ENCODE measurements around the gene ORM2.

DNA sequence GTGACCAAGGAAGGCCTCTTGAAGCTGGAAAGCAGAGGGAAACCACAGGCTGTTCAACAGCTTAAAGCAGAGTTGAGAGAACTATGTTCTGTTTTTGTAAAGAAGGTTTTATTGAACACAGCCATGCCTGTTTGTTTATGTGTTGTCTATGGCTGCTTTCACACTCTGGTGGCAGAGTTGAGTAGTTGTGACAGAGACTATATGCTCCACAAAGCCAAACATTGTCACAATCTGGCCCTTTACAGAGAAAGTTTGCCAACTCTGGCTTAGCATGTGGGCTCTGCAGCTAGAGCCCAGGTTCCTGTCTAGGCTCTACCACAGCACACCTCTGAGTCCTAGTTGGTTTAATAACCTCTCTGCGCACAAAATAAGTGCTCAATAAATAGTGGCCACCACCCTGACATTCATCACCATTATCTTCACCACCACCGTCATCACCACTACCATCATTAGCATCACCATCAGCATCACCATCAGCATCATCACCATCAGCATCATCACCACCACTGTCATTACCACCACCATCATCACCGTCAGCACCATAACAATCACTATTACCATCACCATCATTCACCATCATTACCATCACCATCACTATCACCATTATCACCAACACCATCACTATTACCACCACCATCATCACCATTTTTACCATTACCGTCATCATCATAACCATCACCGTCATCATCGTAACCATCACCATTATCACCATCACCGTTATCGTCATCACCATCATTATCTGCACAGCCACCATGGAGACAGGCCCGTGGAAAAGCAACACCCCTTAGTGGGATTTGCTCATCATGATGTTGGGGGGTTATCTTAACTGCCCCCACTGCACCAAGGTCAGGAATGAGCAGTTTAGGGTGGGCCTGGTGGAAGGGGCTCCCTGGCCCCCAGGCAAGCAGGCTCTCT, 39.8 kb downstream of the ORM2 start:
- TF ChIP-seq POLR2AphosphoS5 (IDR thresholded peaks at IDR 0.05; ENCODE audit: low read depth, low read length) (no peak), FOXP2 (optimal IDR thresholded peaks at IDR 0.05; ENCODE audit: borderline replicate concordance, extremely low read depth, extremely low read length, insufficient read depth) (no peak), SIN3A (IDR thresholded peaks at IDR 0.05; ENCODE audit: borderline replicate concordance, insufficient read depth, low read length) (no peak), TAF1 (IDR thresholded peaks at IDR 0.05; ENCODE audit: borderline replicate concordance, insufficient read depth, low read length) (no peak)
- TF ChIP-seq, protein P1, sequence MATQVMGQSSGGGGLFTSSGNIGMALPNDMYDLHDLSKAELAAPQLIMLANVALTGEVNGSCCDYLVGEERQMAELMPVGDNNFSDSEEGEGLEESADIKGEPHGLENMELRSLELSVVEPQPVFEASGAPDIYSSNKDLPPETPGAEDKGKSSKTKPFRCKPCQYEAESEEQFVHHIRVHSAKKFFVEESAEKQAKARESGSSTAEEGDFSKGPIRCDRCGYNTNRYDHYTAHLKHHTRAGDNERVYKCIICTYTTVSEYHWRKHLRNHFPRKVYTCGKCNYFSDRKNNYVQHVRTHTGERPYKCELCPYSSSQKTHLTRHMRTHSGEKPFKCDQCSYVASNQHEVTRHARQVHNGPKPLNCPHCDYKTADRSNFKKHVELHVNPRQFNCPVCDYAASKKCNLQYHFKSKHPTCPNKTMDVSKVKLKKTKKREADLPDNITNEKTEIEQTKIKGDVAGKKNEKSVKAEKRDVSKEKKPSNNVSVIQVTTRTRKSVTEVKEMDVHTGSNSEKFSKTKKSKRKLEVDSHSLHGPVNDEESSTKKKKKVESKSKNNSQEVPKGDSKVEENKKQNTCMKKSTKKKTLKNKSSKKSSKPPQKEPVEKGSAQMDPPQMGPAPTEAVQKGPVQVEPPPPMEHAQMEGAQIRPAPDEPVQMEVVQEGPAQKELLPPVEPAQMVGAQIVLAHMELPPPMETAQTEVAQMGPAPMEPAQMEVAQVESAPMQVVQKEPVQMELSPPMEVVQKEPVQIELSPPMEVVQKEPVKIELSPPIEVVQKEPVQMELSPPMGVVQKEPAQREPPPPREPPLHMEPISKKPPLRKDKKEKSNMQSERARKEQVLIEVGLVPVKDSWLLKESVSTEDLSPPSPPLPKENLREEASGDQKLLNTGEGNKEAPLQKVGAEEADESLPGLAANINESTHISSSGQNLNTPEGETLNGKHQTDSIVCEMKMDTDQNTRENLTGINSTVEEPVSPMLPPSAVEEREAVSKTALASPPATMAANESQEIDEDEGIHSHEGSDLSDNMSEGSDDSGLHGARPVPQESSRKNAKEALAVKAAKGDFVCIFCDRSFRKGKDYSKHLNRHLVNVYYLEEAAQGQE (IDR thresholded peaks at IDR 0.05; ENCODE audit: insufficient read depth in 1 of 2, low read depth in 2 of 2, low read length in 2 of 2) = no peak

Measured in PFSK-1 (cell line).